OCI-LY3 (cell line): ENCODE measurements around the gene GRM2.
A peak's percentile ranks its signal among the peaks of the same experiment; 100 is the strongest.
"Not testable (repeated sequence)": the region's sequence is repeated elsewhere in the genome, so short reads cannot be mapped to it uniquely, and the experiment has no call there.

Experiments used
- H2AFZ ChIP-seq: fragments of 200-600, 300-600 bp; shearing (Covaris generic); 2 replicates; pipeline ENCODE4 v1.6.0; 2014; ENCODE audit warnings: antibody characterized with exemption, low read depth, low read length
- H3K27ac ChIP-seq: fragments of 200-600, 300-600 bp; sonication (generic); 2 replicates; pipeline ENCODE4 v1.5.1; 2014; ENCODE audit warnings: mild to moderate bottlenecking, low read length, moderate library complexity, mixed read lengths
- H3K27me3 ChIP-seq: fragments of 200-600, 300-600 bp; sonication (generic); 2 replicates; pipeline ENCODE4 v1.6.1; 2014; ENCODE audit warnings: low read depth, low read length, mixed read lengths
- H3K36me3 ChIP-seq: fragments of 200-600, 300-600 bp; sonication (generic); replicated peaks from 2 replicates; pipeline ENCODE3; 2014; ENCODE audit warnings: low read depth, low read length, mixed read lengths
- H3K4me1 ChIP-seq: fragments of 300-600, 200-600 bp; sonication (generic); 2 replicates; pipeline ENCODE4 v1.6.1; 2014; ENCODE audit warnings: low read length, mixed read lengths
- H3K4me2 ChIP-seq: fragments of 200-600, 300-600 bp; sonication (generic); 2 replicates; pipeline ENCODE4 v1.6.1; 2014; ENCODE audit warnings: low read length, mixed read lengths
- H3K4me3 ChIP-seq: fragments of 300-600, 200-600 bp; sonication (generic); 2 replicates; pipeline ENCODE4 v1.5.1; 2014; ENCODE audit warnings: antibody characterized with exemption, mild to moderate bottlenecking, low read length, moderate library complexity
- H3K79me2 ChIP-seq: fragments of 300-600, 200-600 bp; shearing (Covaris generic); 2 replicates; pipeline ENCODE4 v1.6.1; 2014; ENCODE audit warnings: mild to moderate bottlenecking, low read length, mixed read lengths
- H3K9ac ChIP-seq: fragments of 300-600, 200-600 bp; shearing (Covaris generic); 2 replicates; pipeline ENCODE4 v1.6.0; 2014; ENCODE audit warnings: mild to moderate bottlenecking, low read length, moderate library complexity
- H3K9me3 ChIP-seq: fragments of 200-600, 300-600 bp; shearing (Covaris generic); 2 replicates; pipeline ENCODE4 v1.6.1; 2014; ENCODE audit warnings: low read length, mixed read lengths; ENCODE audit not compliant: insufficient read depth
- H4K20me1 ChIP-seq: fragments of 200-600, 300-600 bp; sonication (generic); 2 replicates; pipeline ENCODE4 v1.6.1; 2016; ENCODE audit warnings: low read length, mixed read lengths; ENCODE audit not compliant: insufficient read depth
- CTCF ChIP-seq: fragments of 200-600, 300-600 bp; sonication (generic); IDR thresholded peaks from 2 replicates; pipeline ENCODE4 v1.5.1; 2014; ENCODE audit warnings: antibody characterized with exemption, low read length, low read depth
- EZH2phosphoT487 ChIP-seq: fragments of 200-600 bp; shearing (Covaris generic); IDR thresholded peaks from 2 replicates; pipeline ENCODE4 v1.6.1; 2018; ENCODE audit warnings: antibody characterized with exemption, mixed run types, low read depth

Gene GRM2

GRCh38 chr3:51739110-51739509 lies 32.2 kb downstream of the GRM2 start:
- TF ChIP-seq EZH2phosphoT487 (no peak), CTCF (no peak)
- H3K4me2 ChIP-seq = no peak overlapping the region

GRCh38 chr3:51742320-51742719 lies 35.5 kb downstream of the GRM2 start:
- H3K9me3 ChIP-seq, H3K27me3 ChIP-seq, H4K20me1 ChIP-seq, H3K36me3 ChIP-seq, H3K27ac ChIP-seq, H3K79me2 ChIP-seq, H3K9ac ChIP-seq: not testable (repeated sequence)
- Histone ChIP-seq H2AFZ (peak overlapping the region; percentile 85), H3K4me2 (peak overlapping the region; percentile 47), H3K4me3 (peak overlapping the region; percentile 66), H3K4me1 (peaks cover 17% of the 10 kb centered on the region)

More at GRCh38 chr3:51739110-51739509, 32.2 kb downstream of the GRM2 start:
- no peak overlapping the region for H3K4me3 ChIP-seq
- no peaks in the 10 kb centered on the region for H3K36me3 ChIP-seq
- no peak overlapping the region for H2AFZ ChIP-seq
- H4K20me1 ChIP-seq = no peaks in the 10 kb centered on the region
- peaks cover 38% of the 10 kb centered on the region for H3K4me1 ChIP-seq
- H3K27me3 ChIP-seq = no peaks in the 10 kb centered on the region
- H3K27ac ChIP-seq = no peak overlapping the region
- H3K9me3 ChIP-seq = no peaks in the 10 kb centered on the region
- H3K9ac ChIP-seq = no peak overlapping the region
- H3K79me2 ChIP-seq = no peaks in the 10 kb centered on the region

GRCh38 chr3:51742978-51743377 lies 36.1 kb downstream of the GRM2 start:
- not testable (repeated sequence) for H3K9me3 ChIP-seq, H3K27ac ChIP-seq, H4K20me1 ChIP-seq, H3K36me3 ChIP-seq, H3K79me2 ChIP-seq, H3K27me3 ChIP-seq
- H3K9ac ChIP-seq = peak overlapping the region; percentile 27; the same call in 1 of the 2 replicates
- H3K4me2 ChIP-seq = peak overlapping the region; percentile 47
- peak; percentile 28; the same call in 1 of the 2 replicates for TF ChIP-seq CTCF
- H2AFZ ChIP-seq = peak overlapping the region; percentile 85
- peak overlapping the region; percentile 66 for H3K4me3 ChIP-seq
- peaks cover 17% of the 10 kb centered on the region for H3K4me1 ChIP-seq

GRCh38 chr3:51747840-51748239 lies 41.0 kb downstream of the GRM2 start:
- H3K4me3 ChIP-seq = no peak overlapping the region
- no peaks in the 10 kb centered on the region for H3K9me3 ChIP-seq
- H3K79me2 ChIP-seq = no peaks in the 10 kb centered on the region
- H3K27me3 ChIP-seq = no peaks in the 10 kb centered on the region
- H3K27ac ChIP-seq = no peak overlapping the region
- H3K4me2 ChIP-seq = no peak overlapping the region
- peaks cover 22% of the 10 kb centered on the region for H3K4me1 ChIP-seq
- no peak overlapping the region for H3K9ac ChIP-seq
- no peaks in the 10 kb centered on the region for H4K20me1 ChIP-seq
- H3K36me3 ChIP-seq = no peaks in the 10 kb centered on the region
- TF ChIP-seq CTCF (no peak), EZH2phosphoT487 (no peak)
- no peak overlapping the region for H2AFZ ChIP-seq

GRCh38 chr3:51748327-51748726 lies 41.5 kb downstream of the GRM2 start:
- no peak overlapping the region for H3K4me3 ChIP-seq
- no peaks in the 10 kb centered on the region for H3K9me3 ChIP-seq
- H3K4me2 ChIP-seq = no peak overlapping the region
- no peaks in the 10 kb centered on the region for H3K79me2 ChIP-seq
- no peaks in the 10 kb centered on the region for H3K36me3 ChIP-seq
- TF ChIP-seq EZH2phosphoT487 (no peak), CTCF (no peak)
- H2AFZ ChIP-seq = no peak overlapping the region
- H3K27ac ChIP-seq = no peak overlapping the region
- peaks cover 18% of the 10 kb centered on the region for H3K4me1 ChIP-seq
- H3K9ac ChIP-seq = no peak overlapping the region
- no peaks in the 10 kb centered on the region for H4K20me1 ChIP-seq
- no peaks in the 10 kb centered on the region for H3K27me3 ChIP-seq
